Raji (cell line): ENCODE data around the gene SLC39A2.
A peak's percentile ranks its signal among the peaks of the same experiment; 100 is the strongest.
"Not testable (repeated sequence)": the region's sequence is repeated elsewhere in the genome, so short reads cannot be mapped to it uniquely, and the experiment has no call there.

Experiments
- POLR2A ChIP-seq: IDR thresholded peaks from 2 replicates; pipeline ENCODE4 v1.6.1; 2011; ENCODE audit warnings: low read depth, low read length, control low read depth; ENCODE audit not compliant: insufficient read depth

SLC39A2 gene, protein sequence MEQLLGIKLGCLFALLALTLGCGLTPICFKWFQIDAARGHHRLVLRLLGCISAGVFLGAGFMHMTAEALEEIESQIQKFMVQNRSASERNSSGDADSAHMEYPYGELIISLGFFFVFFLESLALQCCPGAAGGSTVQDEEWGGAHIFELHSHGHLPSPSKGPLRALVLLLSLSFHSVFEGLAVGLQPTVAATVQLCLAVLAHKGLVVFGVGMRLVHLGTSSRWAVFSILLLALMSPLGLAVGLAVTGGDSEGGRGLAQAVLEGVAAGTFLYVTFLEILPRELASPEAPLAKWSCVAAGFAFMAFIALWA

DNA sequence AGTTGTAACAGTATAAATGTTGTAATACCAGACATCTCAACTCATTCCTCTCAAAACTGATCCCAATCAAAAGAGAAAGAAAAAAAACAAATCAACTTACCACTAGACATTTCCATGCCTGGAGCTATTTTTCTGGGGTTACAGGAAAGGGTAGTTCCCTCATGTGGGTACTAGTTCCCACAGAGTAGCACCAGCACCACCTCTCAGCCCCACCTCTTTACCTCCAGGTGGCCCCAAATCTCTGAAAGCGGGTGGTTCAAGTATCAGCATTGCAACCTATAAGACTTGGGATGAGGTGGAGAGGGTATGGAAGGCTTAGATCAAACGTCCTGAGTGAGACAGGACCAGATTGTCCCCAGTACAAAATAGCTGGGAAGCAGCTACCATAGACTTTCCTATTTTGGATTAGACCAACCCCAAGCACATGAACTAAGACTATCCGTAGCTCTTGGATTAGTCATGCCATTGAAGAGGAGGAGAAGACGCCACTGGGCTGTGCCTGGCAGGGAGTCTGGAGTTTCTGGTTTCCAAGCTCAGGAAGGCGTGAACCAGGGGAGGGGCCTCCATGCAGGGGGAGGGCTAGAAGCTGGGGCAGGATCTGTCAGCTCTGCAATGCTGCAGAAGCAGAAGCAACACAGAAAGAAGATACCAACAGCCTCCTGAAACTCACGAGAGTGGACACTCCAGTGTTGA is at the start of gene SLC39A2:
TSS of gene SLC39A2 (plus strand) at position 620 of the 693 bp plus-strand sequence. CDS start 154 bp downstream, outside the sequence.
- TF ChIP-seq POLR2A = no peak

DNA sequence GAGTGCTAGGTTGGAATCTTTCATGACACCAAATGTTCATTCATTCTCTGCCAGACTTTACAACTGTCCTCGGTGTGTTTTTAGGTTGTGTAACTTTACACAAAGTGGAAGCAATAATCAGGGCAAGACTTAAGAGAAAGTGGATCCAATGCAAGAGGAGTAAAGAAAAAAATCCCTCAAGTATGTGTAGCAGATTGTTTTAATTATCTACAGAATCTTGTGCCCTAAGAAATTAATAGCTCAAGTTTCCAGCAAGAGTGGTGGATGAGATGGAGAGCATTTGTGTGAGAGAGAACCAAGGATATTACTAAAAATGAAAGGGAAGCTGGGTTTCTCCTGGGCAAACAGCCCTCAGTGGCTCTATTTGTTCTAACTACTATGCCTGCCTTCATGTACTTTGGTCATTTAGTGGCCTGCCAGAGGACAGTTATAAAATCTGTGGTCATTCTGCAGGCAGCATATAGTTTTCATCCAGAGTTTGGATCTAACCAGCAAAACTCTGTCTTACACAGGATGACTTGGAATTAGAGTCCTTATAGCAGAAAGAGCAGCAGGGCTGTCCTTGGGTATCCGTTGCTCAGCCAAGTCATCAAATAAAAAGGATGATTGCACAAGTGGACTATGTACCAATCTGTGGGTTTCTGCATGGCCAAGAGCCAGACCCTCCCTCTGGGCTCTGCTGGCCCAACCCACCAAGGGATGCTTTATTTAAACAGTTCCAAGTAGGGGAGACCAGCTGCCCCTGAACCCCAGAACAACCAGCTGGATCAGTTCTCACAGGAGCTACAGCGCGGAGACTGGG is 44.2 kb upstream of the SLC39A2 start, which contains the start of gene RNASE2:
TSS of gene RNASE2 (plus strand) at position 752 of the 802 bp plus-strand sequence. CDS start 285 bp downstream, outside the sequence.
- not testable (repeated sequence) for TF ChIP-seq POLR2A

DNA sequence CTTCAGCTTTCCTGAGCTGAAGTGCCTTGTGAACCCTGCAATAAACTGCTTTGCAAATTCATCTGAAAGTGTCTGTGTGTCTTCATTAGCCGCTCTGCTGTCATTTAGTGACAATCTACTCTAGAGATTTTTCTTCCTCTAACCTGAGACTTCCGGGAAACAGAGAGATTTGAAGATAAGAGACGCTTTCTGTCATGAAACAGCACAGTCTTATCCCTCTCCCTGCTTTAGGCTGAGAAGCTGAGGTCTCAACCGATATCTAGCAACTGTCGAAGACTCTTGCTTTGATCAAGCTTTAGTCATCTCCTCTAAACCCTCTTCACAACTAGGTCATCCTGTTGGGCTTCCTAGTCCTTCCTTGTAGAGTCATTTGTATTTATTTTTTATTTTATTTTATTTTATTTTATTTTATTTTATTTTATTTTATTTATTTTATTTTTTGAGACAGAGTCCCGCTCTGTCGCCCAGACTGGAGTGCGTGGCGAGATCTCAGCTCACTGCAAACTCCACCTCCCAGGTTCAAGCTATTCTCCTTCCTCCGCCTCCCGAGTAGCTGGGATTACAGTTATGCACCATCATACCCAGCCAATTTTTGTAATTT is 42.6 kb upstream of the SLC39A2 start:
- TF ChIP-seq POLR2A = no peak

DNA sequence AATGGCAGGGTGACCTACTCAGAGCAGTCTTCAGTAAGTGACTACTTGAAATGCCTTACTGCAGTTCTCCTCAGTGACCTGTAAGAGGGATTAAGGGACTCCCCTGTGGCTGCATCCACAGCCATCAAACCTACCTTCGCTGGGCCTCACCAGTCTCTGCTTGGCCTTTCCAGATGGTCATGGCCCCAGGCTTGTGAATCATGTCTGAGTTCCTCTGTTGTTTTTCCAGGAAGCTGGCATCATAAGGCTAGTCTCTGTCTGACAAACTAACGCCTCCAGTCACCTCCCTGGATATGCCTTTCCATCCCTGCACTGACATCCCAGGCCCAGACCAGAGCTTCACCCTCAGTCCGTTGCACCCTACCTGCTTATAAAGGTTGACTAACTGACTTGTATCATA is 29.8 kb upstream of the SLC39A2 start:
- no peak for TF ChIP-seq POLR2A

DNA sequence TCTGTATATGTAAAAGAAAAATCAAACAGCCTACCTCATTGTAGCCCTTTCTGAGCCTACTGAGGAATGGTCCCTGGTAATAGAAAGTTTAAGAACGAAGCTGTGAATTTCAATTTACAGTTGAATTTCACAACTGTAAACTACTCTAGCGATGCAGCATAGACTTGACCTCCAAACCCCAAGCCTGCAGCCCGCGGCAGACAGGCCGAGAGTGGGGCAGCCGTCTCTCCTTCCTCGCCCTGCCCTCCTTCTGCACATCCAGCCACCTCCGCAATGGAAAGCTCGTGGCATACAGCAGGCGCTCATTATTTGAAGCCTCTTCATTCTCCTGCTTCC is 28.5 kb upstream of the SLC39A2 start:
- TF ChIP-seq POLR2A = no peak

DNA sequence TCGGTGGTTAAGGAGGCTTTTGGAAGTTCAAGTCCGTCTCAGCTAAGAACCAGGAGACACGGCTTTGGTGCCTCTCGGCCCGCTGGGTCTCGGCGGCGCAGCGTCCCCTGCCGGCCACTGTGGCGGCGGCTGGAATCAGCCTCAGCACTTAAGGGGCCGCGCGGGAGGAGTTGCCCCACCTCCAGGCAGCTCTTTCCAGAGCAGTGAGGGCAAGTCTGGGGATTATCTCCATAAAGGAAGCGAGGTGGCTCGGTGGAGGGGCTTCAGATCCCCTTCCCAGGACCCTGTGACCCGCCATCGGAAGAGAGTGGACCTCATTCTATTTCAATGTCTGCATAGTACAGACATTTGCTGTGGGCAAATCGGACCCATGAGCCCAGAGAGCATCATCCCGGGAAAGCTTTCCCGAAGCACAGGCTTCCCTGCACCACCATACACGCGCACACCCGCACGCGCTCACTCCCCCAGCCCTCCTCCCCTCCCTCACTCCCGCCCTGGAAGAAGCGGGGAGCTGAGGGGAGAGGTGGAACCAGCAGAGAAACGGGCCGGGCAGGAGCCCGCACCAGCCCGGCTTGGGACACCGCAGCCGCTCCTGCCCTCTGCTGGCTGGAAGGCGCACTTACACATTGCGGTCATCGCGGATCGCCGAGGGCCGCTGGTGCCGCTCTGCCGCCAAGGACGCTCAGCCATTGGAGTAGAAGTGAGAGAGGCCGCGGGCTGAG is 27.9 kb upstream of the SLC39A2 start:
- peak; percentile 46; the same call in 1 of the 2 replicates for TF ChIP-seq POLR2A

DNA sequence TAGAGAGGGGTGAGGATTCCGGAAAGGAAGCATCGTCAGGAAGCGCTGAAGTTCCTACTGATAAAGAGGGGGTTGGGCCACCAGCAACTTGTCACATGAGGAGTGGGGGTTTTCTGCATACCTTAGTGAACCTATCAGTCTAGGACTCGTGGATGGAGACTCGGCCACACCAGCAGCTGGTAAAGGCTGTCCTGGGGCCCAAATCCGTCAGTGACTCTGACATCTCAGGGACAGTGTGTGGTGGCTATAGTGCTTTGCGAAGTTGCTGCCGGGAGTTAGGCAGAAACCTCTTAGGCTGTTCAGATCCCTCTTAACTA is 27.4 kb upstream of the SLC39A2 start:
- TF ChIP-seq POLR2A = no peak

DNA sequence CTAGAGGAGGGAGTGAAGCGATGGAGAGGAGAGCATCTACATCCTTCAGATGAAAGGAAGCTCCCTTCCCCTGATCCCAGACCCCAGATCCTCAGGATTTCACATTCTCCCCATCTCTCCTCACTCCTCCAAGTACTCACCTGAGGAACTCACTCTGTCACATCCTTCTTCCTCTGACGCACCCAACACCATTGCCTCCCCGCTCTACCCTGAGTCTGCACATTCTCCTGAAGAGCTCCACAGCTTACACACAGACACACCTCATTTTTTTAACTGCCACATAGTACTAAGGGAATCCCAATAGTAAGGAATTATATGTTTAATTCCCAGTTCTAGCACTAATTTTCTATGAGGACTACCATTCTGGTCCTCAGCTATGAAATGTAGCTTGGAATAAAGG is 25.6 kb upstream of the SLC39A2 start:
- TF ChIP-seq POLR2A = no peak

DNA sequence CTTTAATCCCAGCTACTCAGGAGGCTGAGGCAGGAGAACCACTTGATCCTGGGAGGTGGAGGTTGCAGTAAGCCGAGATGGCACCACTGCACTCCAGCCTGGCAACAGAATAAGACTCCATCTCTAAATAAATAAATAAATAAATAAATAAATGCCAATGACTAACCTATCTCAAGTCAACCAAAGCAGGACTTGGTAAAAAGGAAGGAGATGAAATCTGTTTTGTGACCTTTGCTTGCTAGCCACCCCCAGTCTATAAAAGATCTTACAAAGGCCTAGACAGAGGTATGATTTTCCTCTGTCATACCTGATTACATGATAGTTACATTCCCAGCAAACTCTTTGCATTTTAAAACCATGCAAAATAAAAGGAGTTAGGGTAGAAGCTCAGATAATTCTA is 22.8 kb upstream of the SLC39A2 start:
- TF ChIP-seq POLR2A = no peak

DNA sequence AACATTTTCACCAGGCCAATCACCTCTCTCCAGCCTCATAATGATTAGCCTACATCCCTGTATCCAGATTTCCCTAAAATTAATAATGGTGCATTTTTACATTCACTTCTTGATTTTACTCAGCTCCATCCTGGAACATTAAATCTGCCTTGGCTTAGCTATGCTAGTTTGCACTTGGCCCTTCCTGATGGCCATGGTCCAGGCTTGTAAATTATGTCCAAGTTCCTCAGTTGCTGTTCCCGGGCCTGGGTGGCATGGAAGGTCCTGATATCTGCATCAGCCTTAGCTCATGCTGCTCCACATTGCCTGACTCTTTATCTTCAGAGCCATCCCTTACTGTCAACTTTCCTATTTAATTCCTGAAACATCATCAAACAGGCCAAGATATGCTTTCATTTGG is 20.4 kb upstream of the SLC39A2 start:
- TF ChIP-seq POLR2A = no peak

DNA sequence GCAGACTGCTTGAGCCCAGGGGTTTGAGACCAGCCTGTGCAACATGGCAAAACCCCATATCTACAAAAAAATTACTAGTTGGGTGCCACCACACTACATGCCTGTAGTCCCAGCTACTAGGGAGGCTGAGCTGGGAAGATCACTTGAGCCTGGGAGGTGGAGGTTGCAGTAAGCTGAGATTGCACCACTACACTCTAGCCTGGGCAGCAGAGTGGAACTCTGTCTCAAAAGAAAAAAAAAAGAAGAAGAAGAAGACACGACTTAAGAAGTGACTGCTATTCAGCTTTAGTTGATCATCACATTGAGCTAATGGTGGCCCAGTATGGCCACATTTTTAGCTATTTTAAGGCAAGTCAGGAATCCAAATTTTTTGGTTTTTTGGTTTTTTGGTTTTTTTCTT is 18.2 kb upstream of the SLC39A2 start:
- no peak for TF ChIP-seq POLR2A

DNA sequence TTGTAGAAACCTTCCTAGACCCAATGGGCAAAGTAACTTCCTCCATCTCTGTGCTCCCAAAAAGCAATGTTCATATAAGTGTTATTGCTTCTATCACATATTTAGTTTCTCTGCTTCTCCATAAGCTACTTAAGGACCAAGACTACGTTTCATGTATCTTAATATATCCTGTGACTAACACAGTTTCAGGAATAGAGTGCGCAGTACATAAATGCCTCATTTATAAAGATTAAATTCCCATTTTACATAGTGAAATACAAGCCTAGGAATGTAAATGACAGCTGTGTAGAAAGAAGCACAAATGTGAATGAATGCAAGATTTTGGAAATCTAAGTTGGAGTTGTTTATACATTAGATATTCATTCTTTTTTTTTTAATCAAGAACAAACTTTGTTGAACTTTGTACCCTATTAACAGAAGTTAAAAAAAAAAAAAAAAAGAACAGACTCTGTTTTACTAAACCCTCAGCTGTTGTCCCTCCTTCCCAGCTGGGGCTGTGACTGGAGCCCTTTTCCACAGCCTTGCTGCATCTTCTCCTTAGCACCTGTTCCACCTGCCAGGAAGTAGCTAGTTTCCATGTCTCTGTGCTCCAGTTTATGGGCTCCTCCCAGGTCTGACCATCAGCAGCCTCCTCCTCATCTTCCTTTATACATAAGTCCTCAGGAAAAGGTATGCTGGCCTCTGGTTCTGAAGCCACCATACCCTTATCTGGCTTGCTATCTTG is 16.3 kb upstream of the SLC39A2 start:
- TF ChIP-seq POLR2A = no peak

DNA sequence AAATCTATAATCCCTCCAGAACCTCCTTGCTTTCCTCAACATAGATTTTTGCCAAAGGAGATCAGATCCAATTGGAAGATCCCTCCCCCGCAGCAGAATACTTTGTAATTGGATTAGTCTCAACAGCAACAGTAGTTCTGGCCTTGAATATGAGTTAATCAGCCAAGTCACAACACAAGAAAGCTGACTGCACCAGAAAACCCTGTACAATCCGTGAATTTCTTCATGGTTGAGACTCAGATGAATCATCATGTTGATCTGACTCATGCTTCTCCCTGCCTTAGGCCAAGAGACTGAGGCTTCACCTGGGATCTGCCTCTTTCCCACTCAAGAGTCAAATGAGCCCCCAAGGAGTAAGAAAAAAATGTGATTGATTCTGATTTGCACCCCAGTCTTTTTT is 12.3 kb upstream of the SLC39A2 start:
- no peak for TF ChIP-seq POLR2A
